SIG-M5 (cell line): ENCODE results near the gene NPIPA1.
"Not testable (repeated sequence)": the region's sequence is repeated elsewhere in the genome, so short reads cannot be mapped to it uniquely, and the experiment has no call there.

ENCODE experiments used
- DNase-seq: peaks from one replicate; lab custom pipeline; 2025; lab: John Stamatoyannopoulos, UW

The NPIPA1 gene

DNA sequence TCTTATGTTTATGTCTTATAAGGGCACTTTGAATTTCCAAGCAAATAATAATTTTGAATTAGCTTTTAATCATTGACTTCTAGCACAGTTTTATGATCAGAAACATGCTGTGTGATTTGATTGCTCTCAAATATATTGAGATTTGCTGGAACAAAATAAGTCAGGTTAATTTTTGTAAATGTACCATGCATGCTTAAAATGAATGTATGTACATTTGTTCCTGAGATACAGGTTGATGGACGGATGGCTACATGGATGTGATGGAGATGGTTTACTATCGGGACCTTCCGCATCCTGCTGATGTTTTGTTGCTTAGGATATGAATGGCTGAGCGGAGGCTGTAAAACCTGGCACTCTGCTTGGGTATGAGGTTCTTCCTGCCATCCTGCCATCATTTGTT lies at the start of gene NPIPA1:
Gene NPIPA1 (plus strand): TSS at position 301 of the 400 bp plus-strand sequence. CDS start 0 bp downstream, at position 301.
- DNase-seq, result not testable (repeated sequence)

DNA sequence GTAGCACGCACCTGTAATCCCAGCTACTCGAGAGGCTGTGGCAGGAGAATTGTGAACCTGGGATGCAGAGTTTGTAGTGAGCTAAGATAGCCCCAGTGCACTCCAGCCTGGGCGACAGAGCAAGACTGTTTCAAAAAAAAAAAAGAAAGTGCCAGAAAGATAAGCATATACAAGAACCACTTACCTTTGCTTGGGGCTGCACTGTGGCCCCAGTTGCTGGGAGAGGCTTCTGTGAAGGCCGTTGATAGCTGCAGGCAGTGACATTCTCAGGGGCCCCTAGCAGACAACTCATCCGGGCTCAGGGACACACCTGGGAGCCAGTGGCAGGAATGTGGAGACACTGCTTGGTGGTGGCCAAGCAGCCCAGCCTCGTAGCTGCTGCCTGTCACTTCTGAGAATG lies 45.1 kb upstream of the NPIPA1 start:
- not testable (repeated sequence) for DNase-seq

- DNase-seq, result not testable (repeated sequence)
Observed at GRCh38 chr16:14895382-14895781, 41.9 kb upstream of the NPIPA1 start.

GRCh38 chr16:14896023-14896422 lies 41.2 kb upstream of the NPIPA1 start:
- DNase-seq, result not testable (repeated sequence)

DNA sequence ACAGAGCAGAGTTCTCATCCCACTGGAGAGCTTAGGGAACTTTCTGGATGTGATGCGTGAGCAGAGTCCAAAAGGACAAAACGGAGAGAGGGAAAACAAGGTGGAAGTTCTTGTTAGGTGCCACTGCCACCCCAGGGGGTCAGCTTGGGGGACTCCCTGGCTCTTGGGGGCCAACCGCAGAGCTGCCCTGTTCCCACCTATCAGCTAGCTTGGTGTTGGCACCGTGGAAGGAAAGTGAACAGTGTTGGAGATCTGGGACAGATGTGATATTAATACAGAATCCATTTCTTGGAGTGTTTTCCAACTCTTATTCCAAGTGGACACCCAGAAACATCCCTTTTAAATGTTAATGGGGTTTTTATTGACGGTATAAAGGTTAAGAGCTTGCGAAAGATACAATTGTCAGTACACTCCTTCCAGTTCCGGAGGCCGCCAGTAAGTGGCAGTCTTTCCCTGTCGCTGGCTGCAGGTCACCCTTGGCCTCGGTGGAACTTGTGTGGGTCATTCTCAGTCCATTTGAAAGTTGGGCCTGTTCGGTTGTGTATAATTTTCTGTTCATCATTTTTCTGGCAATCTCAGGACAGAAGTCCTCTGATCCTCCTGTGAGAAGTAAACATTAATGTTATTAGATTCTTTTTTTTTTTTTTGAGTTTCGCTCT lies 40.1 kb upstream of the NPIPA1 start:
- not testable (repeated sequence) for DNase-seq

- not testable (repeated sequence) for DNase-seq
Observed at GRCh38 chr16:14898162-14898561, 39.1 kb upstream of the NPIPA1 start.

- not testable (repeated sequence) for DNase-seq
Observed at GRCh38 chr16:14903191-14903957, 33.9 kb upstream of the NPIPA1 start.

DNA sequence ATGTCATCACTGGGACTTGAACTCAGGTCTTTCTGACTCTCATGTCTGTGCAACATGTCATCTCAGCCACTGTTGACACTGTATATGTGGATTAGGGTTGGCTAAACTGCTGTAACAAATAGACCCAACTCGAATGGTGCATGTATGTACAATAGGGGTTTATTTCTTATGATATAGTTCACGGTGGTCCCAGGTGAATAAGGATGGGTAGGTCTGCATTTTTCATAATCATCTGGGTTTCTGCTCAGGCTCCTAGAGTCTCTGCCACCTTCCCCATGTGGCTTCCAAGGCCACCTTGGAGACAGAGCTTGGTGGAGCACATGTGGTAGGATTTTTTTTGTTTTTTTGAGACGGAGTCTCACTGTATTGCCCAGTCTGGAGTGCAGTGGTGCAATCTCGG lies 27.5 kb upstream of the NPIPA1 start:
- DNase-seq, result not testable (repeated sequence)

DNA sequence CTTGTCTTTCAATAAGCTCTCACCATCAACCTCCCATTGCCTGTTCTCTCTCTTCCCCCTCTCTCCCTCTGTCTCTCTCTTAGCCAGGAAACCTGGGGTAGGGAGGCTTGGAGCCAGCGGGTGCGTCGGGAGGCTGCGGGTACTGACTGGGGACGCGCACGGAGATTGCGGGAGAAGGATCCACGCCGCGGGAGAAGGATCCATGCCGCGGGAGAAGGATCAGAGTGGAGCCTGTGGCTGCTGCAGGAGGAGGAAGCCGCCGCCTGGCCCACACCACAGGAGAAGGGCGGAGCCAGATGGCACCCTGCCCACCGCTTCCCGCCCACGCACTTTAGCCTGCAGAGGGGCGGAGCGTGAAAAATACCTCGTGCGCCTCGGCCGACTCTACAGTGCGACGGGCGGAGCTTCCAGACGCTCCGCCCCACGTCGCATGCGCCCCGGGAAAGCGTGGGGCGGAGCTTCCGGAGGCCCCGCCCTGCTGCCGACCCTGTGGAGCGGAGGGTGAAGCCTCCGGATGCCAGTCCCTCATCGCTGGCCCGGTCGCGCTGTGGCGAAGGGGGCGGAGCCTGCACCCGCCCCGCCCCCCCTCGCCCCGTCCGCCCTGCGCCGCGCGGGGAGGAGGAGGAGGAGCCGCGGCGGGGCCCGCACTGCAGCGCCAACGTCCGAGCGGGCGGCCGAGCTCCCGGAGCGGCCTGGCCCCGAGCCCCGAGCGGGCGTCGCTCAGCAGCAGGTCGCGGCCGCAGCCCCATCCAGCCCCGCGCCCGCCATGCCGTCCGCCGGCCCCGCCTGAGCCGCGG lies 26.2 kb upstream of the NPIPA1 start:
- DNase-seq, result not testable (repeated sequence)

- DNase-seq, result not testable (repeated sequence)
Observed at GRCh38 chr16:14911954-14912353, 25.3 kb upstream of the NPIPA1 start.

GRCh38 chr16:14912588-14912987 lies 24.7 kb upstream of the NPIPA1 start:
- DNase-seq, result not testable (repeated sequence)

GRCh38 chr16:14918504-14918903 lies 18.7 kb upstream of the NPIPA1 start:
- DNase-seq, result not testable (repeated sequence)

DNA sequence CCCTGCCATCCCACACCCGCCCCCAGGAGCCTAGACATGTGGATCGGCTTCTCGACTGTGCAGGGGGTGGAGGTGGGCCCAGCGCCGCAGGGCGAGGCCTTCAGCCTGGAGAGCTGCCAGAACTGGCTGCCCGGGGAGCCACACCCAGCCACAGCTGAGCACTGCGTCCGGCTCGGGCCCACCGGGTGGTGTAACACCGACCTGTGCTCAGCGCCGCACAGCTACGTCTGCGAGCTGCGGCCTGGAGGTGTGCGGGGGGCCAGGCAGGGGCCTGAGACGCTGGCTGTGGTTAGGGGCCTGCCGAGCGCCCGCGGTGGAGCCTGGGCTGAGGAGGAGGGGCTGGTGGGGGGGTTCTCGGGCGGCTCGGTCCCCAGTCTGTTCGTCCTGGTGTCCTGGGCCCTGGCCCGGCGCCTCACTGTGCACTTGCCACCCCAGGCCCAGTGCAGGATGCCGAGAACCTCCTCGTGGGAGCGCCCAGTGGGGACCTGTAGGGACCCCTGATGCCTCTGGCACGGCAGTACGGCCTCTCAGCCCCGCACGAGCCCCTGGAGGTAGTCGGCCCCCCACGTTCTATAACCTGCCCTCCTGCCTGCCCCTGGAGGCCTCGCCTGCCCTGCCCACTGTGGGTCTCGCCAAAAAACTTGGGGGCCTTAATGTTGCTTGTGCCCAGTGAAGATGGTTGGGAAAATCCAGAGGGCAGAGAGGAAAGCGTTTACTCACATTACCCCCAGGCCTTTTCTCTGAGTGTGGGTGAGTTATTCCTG lies 17.2 kb upstream of the NPIPA1 start:
- DNase-seq, result not testable (repeated sequence)

DNA sequence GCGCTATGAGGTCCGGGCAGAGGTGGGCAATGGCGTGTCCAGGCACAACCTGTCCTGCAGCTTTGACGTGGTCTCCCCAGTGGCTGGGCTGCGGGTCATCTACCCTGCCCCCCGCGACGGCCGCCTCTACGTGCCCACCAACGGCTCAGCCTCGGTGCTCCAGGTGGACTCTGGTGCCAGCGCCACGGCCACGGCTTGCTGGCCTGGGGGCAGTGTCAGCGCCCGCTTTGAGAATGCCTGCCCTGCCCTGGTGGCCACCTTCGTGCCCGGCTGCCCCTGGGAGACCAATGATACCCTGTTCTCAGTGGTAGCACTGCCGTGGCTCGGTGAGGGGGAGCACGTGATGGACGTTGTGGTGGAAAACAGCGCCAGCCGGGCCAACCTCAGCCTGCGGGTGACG lies 15.0 kb upstream of the NPIPA1 start:
- not testable (repeated sequence) for DNase-seq

DNA sequence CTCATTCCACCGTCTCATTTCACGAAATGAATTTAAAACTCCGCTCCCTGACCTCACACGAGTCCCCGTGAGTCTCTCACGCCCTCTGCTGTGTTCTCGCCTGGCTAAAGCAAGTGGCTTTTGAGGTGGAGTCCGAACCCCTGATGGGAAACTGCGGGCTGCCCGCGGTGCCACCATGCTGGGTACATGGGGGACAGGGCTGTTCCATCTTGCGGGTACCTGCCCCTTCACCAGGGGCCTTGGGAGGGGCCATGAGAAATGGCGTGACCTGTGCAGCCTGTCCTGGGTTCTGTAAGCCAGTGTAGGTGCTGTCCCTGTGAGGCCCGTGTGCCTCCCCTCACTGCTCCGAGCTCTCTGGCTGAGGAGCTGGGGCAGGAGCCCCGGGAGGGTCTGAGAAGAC lies 14.3 kb upstream of the NPIPA1 start:
- not testable (repeated sequence) for DNase-seq

GRCh38 chr16:14923394-14924088 lies 13.7 kb upstream of the NPIPA1 start:
- not testable (repeated sequence) for DNase-seq

- DNase-seq, result not testable (repeated sequence)
Observed at GRCh38 chr16:14924359-14924758, 12.9 kb upstream of the NPIPA1 start.

- DNase-seq, result not testable (repeated sequence)
Observed at GRCh38 chr16:14924982-14925381, 12.3 kb upstream of the NPIPA1 start.

DNA sequence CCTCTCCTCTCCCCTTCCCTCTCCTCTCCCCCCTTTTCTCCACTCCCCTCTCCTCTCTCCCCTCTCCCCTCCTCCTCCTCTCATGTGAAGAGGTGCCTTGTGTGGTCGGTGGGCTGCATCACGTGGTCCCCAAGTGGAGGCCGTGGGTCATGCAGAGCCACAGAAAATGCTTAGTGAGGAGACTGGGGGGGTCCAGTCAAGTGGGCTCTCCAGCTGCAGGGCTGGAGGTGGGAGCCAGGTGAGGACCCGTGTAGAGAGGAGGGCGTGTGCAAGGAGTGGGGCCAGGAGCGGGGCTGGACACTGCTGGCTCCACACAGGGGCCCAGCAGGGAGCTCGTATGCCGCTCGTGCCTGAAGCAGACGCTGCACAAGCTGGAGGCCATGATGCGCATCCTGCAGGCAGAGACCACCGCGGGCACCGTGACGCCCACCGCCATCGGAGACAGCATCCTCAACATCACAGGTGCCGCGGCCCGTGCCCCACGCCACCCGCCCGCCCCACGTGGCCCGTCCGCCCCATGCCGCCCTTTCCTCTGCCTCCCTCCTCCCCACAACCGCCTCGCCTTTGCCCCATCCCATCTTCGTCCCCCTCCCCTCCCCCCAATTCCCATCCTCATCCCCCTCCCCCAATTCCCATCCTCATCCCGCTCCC lies 9.1 kb upstream of the NPIPA1 start:
- not testable (repeated sequence) for DNase-seq

DNA sequence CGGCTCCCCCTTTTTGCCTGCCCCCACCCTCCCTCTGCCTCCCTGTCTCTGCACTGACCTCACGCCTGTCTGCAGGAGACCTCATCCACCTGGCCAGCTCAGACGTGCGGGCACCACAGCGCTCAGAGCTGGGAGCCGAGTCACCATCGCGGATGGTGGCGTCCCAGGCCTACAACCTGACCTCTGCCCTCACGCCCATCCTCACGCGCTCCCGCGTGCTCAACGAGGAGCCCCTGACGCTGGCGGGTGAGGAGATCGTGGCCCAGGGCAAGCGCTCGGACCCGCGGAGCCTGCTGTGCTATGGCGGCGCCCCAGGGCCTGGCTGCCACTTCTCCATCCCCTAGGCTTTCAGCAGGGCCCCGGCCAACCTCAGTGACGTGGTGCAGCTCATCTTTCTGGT lies 8.1 kb upstream of the NPIPA1 start:
- not testable (repeated sequence) for DNase-seq
